Ovary (tissue), 3 donors: ENCODE measurements around the gene EXOG.

Experiments used
- POLR2A ChIP-seq: fragments of 450-650 bp; IDR thresholded peaks from one replicate; pipeline ENCODE4 v1.6.1; 2017; ENCODE audit warnings: antibody characterized with exemption, mild to moderate bottlenecking, moderate library complexity
- TF ChIP-seq, protein P1 (sequence below), 3 donors: fragments of 450-650 bp in 2 of 3; fragments of 200-600 bp in 1 of 3; IDR thresholded peaks; one replicate each; pipeline versions ENCODE4 v1.5.1 to v1.8.0; 2016 to 2022; ENCODE audit warnings: antibody characterized with exemption in 3 of 3, mild to moderate bottlenecking in 1 of 3
- donor health status: DM: no; HTN: no; CAD: no.

GRCh38 chr3:38563886-38564270, 67.7 kb downstream of the EXOG start:
- TF ChIP-seq, protein P1, sequence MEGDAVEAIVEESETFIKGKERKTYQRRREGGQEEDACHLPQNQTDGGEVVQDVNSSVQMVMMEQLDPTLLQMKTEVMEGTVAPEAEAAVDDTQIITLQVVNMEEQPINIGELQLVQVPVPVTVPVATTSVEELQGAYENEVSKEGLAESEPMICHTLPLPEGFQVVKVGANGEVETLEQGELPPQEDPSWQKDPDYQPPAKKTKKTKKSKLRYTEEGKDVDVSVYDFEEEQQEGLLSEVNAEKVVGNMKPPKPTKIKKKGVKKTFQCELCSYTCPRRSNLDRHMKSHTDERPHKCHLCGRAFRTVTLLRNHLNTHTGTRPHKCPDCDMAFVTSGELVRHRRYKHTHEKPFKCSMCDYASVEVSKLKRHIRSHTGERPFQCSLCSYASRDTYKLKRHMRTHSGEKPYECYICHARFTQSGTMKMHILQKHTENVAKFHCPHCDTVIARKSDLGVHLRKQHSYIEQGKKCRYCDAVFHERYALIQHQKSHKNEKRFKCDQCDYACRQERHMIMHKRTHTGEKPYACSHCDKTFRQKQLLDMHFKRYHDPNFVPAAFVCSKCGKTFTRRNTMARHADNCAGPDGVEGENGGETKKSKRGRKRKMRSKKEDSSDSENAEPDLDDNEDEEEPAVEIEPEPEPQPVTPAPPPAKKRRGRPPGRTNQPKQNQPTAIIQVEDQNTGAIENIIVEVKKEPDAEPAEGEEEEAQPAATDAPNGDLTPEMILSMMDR (IDR thresholded peaks at IDR 0.05) = no peak
- no peak for TF ChIP-seq POLR2A
